SK-N-SH (cell line): ENCODE data around the gene STX7.

Experiments
- FOXJ3 ChIP-seq: sonication (generic); formaldehyde crosslinking; IDR thresholded peaks from 2 replicates; pipeline ENCODE4 v1.5.1; 2020; ENCODE audit warnings: mild to moderate bottlenecking, missing genetic modification reagents
- NRF1 ChIP-seq: IDR thresholded peaks from 2 replicates; pipeline ENCODE4 v1.6.1; 2012; ENCODE audit warnings: low read depth, mild to moderate bottlenecking, low read length
- POLR2AphosphoS5 ChIP-seq: IDR thresholded peaks from 2 replicates; pipeline ENCODE4 v1.6.1; 2012; ENCODE audit warnings: low read depth, low read length
- RAD21 ChIP-seq: IDR thresholded peaks from 2 replicates; pipeline ENCODE4 v1.6.1; 2012; ENCODE audit warnings: mild to moderate bottlenecking, low read length
- RCOR1 ChIP-seq: fragments of 150-350 bp; IDR thresholded peaks from 2 replicates; pipeline ENCODE4 v1.6.1; 2017; ENCODE audit warnings: antibody characterized with exemption, low read length
- RFX5 ChIP-seq: IDR thresholded peaks from 2 replicates; pipeline ENCODE4 v1.6.1; 2012; ENCODE audit warnings: mild to moderate bottlenecking, improper control_type of control experiment, low read length
- SIN3A ChIP-seq: IDR thresholded peaks from 2 replicates; pipeline ENCODE4 v1.6.1; 2012; ENCODE audit warnings: low read depth, mild to moderate bottlenecking, low read length, moderate library complexity, borderline replicate concordance
- TF ChIP-seq, protein P1 (sequence below): fragments of 200-600 bp; sonication (generic); IDR thresholded peaks from 2 replicates; pipeline ENCODE4 v1.6.1; 2017; ENCODE audit warnings: antibody characterized with exemption, mild to moderate bottlenecking, moderate library complexity
- TF ChIP-seq, protein P2 (sequence below): IDR thresholded peaks from 2 replicates; pipeline ENCODE4 v1.4.0; 2012; ENCODE audit warnings: low read depth

DNA sequence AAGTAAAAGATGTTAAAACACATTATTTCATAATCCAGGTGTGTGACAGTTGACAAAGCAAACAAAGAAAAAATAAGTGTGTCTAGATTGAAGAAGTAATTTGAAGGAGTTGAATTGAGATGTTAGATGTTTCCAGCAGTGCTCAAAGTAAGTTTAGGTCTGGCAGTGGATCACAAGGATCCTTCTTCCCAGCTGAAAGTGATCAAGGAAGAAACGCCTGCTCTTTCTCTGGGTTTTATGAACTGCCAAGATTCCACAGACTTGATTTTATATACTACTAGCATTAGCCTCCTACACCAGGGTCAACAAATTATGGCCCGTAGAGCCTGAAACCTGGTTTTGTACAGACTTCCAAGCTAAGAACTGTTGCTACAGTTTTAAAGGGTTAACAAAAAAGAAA is 30.3 kb downstream of the STX7 start:
- TF ChIP-seq RFX5 (no peak), RAD21 (no peak), RCOR1 (no peak), NRF1 (no peak), SIN3A (no peak), FOXJ3 (no peak), POLR2AphosphoS5 (no peak)
- TF ChIP-seq, protein P1, sequence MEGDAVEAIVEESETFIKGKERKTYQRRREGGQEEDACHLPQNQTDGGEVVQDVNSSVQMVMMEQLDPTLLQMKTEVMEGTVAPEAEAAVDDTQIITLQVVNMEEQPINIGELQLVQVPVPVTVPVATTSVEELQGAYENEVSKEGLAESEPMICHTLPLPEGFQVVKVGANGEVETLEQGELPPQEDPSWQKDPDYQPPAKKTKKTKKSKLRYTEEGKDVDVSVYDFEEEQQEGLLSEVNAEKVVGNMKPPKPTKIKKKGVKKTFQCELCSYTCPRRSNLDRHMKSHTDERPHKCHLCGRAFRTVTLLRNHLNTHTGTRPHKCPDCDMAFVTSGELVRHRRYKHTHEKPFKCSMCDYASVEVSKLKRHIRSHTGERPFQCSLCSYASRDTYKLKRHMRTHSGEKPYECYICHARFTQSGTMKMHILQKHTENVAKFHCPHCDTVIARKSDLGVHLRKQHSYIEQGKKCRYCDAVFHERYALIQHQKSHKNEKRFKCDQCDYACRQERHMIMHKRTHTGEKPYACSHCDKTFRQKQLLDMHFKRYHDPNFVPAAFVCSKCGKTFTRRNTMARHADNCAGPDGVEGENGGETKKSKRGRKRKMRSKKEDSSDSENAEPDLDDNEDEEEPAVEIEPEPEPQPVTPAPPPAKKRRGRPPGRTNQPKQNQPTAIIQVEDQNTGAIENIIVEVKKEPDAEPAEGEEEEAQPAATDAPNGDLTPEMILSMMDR: no peak
- TF ChIP-seq, protein P2, sequence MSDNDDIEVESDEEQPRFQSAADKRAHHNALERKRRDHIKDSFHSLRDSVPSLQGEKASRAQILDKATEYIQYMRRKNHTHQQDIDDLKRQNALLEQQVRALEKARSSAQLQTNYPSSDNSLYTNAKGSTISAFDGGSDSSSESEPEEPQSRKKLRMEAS: no peak
